ENCODE measurements around the gene GPR153.

GRCh38 chr1:6294080-6294889 is 33.4 kb upstream of the GPR153 start:
- TF ChIP-seq, protein P1, sequence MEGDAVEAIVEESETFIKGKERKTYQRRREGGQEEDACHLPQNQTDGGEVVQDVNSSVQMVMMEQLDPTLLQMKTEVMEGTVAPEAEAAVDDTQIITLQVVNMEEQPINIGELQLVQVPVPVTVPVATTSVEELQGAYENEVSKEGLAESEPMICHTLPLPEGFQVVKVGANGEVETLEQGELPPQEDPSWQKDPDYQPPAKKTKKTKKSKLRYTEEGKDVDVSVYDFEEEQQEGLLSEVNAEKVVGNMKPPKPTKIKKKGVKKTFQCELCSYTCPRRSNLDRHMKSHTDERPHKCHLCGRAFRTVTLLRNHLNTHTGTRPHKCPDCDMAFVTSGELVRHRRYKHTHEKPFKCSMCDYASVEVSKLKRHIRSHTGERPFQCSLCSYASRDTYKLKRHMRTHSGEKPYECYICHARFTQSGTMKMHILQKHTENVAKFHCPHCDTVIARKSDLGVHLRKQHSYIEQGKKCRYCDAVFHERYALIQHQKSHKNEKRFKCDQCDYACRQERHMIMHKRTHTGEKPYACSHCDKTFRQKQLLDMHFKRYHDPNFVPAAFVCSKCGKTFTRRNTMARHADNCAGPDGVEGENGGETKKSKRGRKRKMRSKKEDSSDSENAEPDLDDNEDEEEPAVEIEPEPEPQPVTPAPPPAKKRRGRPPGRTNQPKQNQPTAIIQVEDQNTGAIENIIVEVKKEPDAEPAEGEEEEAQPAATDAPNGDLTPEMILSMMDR (IDR thresholded peaks at IDR 0.05): no peak
- no peak for TF ChIP-seq ZFX (IDR thresholded peaks at IDR 0.05; ENCODE audit: borderline replicate concordance)

Measured in 22Rv1 (cell line).